HepG2 (cell line): ENCODE results near the gene SOX4. TPM values are rescaled to one million over a fixed set of nuclear protein-coding genes. Genes with fewer than 3 reads are reported as not detected.

Experiments used
- ATAC-seq: fragments of 200-7000 bp; cut with Tn5 transposase; 3 replicates; pipeline ENCODE4 v1.9.1; 2020; ENCODE audit warnings: mild to moderate bottlenecking, moderate library complexity
- BruUV-seq: library from RNA; stranded (reverse); fragments of 400-500 nt; replicated peaks from 2 replicates; lab custom pipeline; 2021; lab: Mats Ljungman, UMichigan
- CTCF ChIA-PET: fragments of 300-600 bp; formaldehyde crosslinking; extraction: SDS; loops from one replicate; lab custom pipeline; 2021; ENCODE audit warnings: low total read pairs, inconsistent platforms, low intra/inter-chr PET ratio; lab: Yijun Ruan, JAX
- POLR2A ChIA-PET: fragments of 350-600 bp; sonication (Branson Sonifier 250); formaldehyde crosslinking; loops from one replicate; lab custom pipeline; 2020; ENCODE audit warnings: antibody characterized with exemption, inconsistent platforms; lab: Yijun Ruan, JAX
- DNase-seq: peaks from one replicate; pipeline ENCODE4 v3.0.0-alpha.2; 2015; ENCODE audit warnings: low spot score
- FAIRE-seq: peaks from 3 replicates; lab custom pipeline; 2011; peaks lifted over from hg19 to GRCh38; lab: Jason Lieb, UNC
- H2AFZ ChIP-seq: one replicate; pipeline ENCODE4 v1.6.1; 2011; ENCODE audit warnings: low read length, inconsistent platforms
- H3K27ac ChIP-seq: fragments of 300-600 bp; 3 replicates; pipeline ENCODE4 v1.8.0; 2011; ENCODE audit warnings: mixed run types, mild to moderate bottlenecking, mixed read lengths, low read length, inconsistent platforms; ENCODE audit not compliant: insufficient read depth; ENCODE audit errors: extremely low read length
- H3K27me3 ChIP-seq, 2 experiments: fragments of 200-600 bp in 1 of 2; 2 replicates in 1 of 2; 3 replicates in 1 of 2; pipeline versions ENCODE4 v1.6.0 to v1.8.0; 2011; ENCODE audit warnings: low read length in 2 of 2, mild to moderate bottlenecking in 2 of 2, moderate library complexity in 2 of 2, inconsistent platforms in 1 of 2; ENCODE audit not compliant: insufficient read depth in 2 of 2, control insufficient read depth in 1 of 2
- H3K36me3 ChIP-seq, 2 experiments: fragments of 200-600 bp in 1 of 2; replicated peaks in 1 of 2; 2 replicates in 1 of 2; 3 replicates in 1 of 2; pipeline versions ENCODE4 v1.5.1 to v1.8.0; 2011; ENCODE audit warnings: low read length in 2 of 2, inconsistent platforms in 1 of 2; ENCODE audit not compliant: insufficient read depth in 2 of 2, control insufficient read depth in 1 of 2
- H3K4me1 ChIP-seq: 2 replicates; pipeline ENCODE4 v1.5.1; 2012; ENCODE audit warnings: low read length, inconsistent platforms; ENCODE audit not compliant: insufficient read depth
- H3K4me2 ChIP-seq: 2 replicates; pipeline ENCODE4 v1.6.0; 2011; ENCODE audit warnings: low read depth, low read length, inconsistent platforms
- H3K4me3 ChIP-seq, 3 experiments: fragments of 200-600 bp in 1 of 3; sonication (generic), shearing (Covaris generic) in 1 of 3; replicated peaks in 1 of 3; 2 replicates each; pipeline ENCODE4 v1.5.1; 2011 to 2016; ENCODE audit warnings: low read length in 3 of 3, inconsistent platforms in 2 of 3, low read depth in 2 of 3, mild to moderate bottlenecking in 2 of 3, control low read depth in 1 of 3, mixed read lengths in 1 of 3; ENCODE audit not compliant: insufficient read depth in 1 of 3
- H3K79me2 ChIP-seq: one replicate; pipeline ENCODE4 v1.6.1; 2011; ENCODE audit warnings: low read length, inconsistent platforms; ENCODE audit not compliant: insufficient read depth
- H3K9ac ChIP-seq: 2 replicates; pipeline ENCODE4 v1.6.0; 2011; ENCODE audit warnings: mild to moderate bottlenecking, low read depth, low read length, inconsistent platforms; ENCODE audit not compliant: insufficient read depth
- H3K9me3 ChIP-seq: 2 replicates; pipeline ENCODE4 v1.5.1; 2012; ENCODE audit warnings: mild to moderate bottlenecking, low read length
- H4K20me1 ChIP-seq: 2 replicates; pipeline ENCODE4 v1.6.0; 2011; ENCODE audit warnings: inconsistent platforms, mild to moderate bottlenecking, low read length, moderate library complexity; ENCODE audit not compliant: insufficient read depth
- ATF7-NPFF ChIP-seq: sonication (generic); formaldehyde crosslinking; IDR thresholded peaks from 2 replicates; pipeline ENCODE4 v1.8.1; 2023; ENCODE audit warnings: mild to moderate bottlenecking, low read depth, missing genetic modification reagents, moderate library complexity
- ETV5 ChIP-seq: IDR thresholded peaks from 2 replicates; pipeline ENCODE4 v1.6.1; 2018; ENCODE audit warnings: missing biosample characterization, missing genetic modification reagents, inconsistent platforms, borderline replicate concordance
- HOXD1 ChIP-seq: sonication (generic); formaldehyde crosslinking; IDR thresholded peaks from 2 replicates; pipeline ENCODE4 v1.5.0; 2020; ENCODE audit warnings: missing genetic modification reagents
- KDM4B ChIP-seq: sonication (generic); formaldehyde crosslinking; IDR thresholded peaks from 2 replicates; pipeline ENCODE4 v1.4.0; 2020; ENCODE audit warnings: missing genetic modification reagents
- NCOR1 ChIP-seq: fragments of 200-600 bp; sonication (generic); IDR thresholded peaks from 2 replicates; pipeline ENCODE4 v1.7.0; 2017; ENCODE audit warnings: antibody characterized with exemption, low read length, borderline replicate concordance
- RBM22 ChIP-seq: fragments of 200-400 bp; formaldehyde crosslinking; optimal IDR thresholded peaks from 2 replicates; pipeline ENCODE3; 2017; ENCODE audit warnings: mild to moderate bottlenecking, low read length, moderate library complexity
- ZBTB38 ChIP-seq: sonication (generic); formaldehyde crosslinking; IDR thresholded peaks from 2 replicates; pipeline ENCODE4 v1.5.1; 2020; ENCODE audit warnings: mild to moderate bottlenecking, missing genetic modification reagents
- ZFP36L1 ChIP-seq: sonication (generic); formaldehyde crosslinking; IDR thresholded peaks from 2 replicates; pipeline ENCODE4 v1.8.0; 2022; ENCODE audit warnings: mild to moderate bottlenecking, missing genetic modification reagents, moderate library complexity
- ZNF343 ChIP-seq: sonication (generic); formaldehyde crosslinking; IDR thresholded peaks from 2 replicates; pipeline ENCODE4 v1.4.0; 2020; ENCODE audit warnings: mild to moderate bottlenecking, missing genetic modification reagents
- ZNF432 ChIP-seq: sonication (generic); formaldehyde crosslinking; IDR thresholded peaks from 2 replicates; pipeline ENCODE4 v1.5.0; 2020; ENCODE audit warnings: missing genetic modification reagents, mild to moderate bottlenecking, borderline replicate concordance
- ZNF672 ChIP-seq: sonication (generic); formaldehyde crosslinking; IDR thresholded peaks from 2 replicates; pipeline ENCODE4 v1.8.1; 2022; ENCODE audit warnings: missing genetic modification reagents
- ZNF841 ChIP-seq: sonication (generic); formaldehyde crosslinking; IDR thresholded peaks from 2 replicates; pipeline ENCODE4 v1.8.1; 2023; ENCODE audit warnings: missing genetic modification reagents, borderline replicate concordance
- WGBS: methylation state at CpG from one replicate; pipeline ENCODE4 v1.1.6; 2017; ENCODE audit warnings: low lambda C conversion rate; 5-methylcytosine and 5-hydroxymethylcytosine counted together
- in situ Hi-C: cut with HindIII; loops from 2 replicates; pipeline ENCODE4 v1.10.0; 2017; ENCODE audit warnings: low pct_unique_long_range_greater_than_20kb; ENCODE audit not compliant: extremely low pct_ligation_motif_present
- intact Hi-C: fragments of 100-400 bp; cut with micrococcal nuclease; formaldehyde crosslinking; loops from one replicate; pipeline ENCODE4 v1.10.0; 2022; ENCODE audit not compliant: unreplicated experiment
- polyA plus RNA-seq, 8 experiments: library from polyadenylated mRNA; depleted of rRNA in 3 of 8; stranded (reverse) in 7 of 8; unstranded in 1 of 8; fragments of >200 nt; fragmentation: Illumina TruSeq in 4 of 8; extraction: Trizol in 4 of 8; gene quantifications; 2 replicates each; pipeline versions ENCODE4 v1.2.1 to v1.2.3, GENCODE V29; 2011 to 2016; ENCODE audit warnings: low read depth in 4 of 8, missing spikeins in 1 of 8, mixed read lengths in 1 of 8; ENCODE audit not compliant: insufficient read depth in 1 of 8
- total RNA-seq, 5 experiments: library from RNA; depleted of rRNA; stranded (reverse); fragments of >200 nt; fragmentation: Illumina TruSeq; extraction: Trizol; gene quantifications; 2 replicates each; pipeline ENCODE4 v1.2.3, GENCODE V29; 2016; ENCODE audit warnings: low read depth in 1 of 5
- TF ChIP-seq, protein P1 (sequence below): sonication (generic); formaldehyde crosslinking; IDR thresholded peaks from 2 replicates; pipeline ENCODE4 v1.9.0; 2021; ENCODE audit warnings: missing genetic modification reagents, mild to moderate bottlenecking, borderline replicate concordance
- TF ChIP-seq, protein P2 (sequence below): sonication (generic); formaldehyde crosslinking; IDR thresholded peaks from 2 replicates; pipeline ENCODE4 v1.4.0; 2020; ENCODE audit warnings: missing genetic modification reagents, borderline replicate concordance
- TF ChIP-seq, protein P3 (sequence below): sonication (generic); formaldehyde crosslinking; IDR thresholded peaks from 2 replicates; pipeline ENCODE4 v1.9.0; 2022; ENCODE audit warnings: missing genetic modification reagents, mild to moderate bottlenecking, borderline replicate concordance

Gene SOX4
- total and polyA plus RNA-seq, 2 of the 13 experiments (the other 11 are each of a cell fraction or from before 2014, with no cell fraction given): 2.6 to 3.4 TPM

DNA sequence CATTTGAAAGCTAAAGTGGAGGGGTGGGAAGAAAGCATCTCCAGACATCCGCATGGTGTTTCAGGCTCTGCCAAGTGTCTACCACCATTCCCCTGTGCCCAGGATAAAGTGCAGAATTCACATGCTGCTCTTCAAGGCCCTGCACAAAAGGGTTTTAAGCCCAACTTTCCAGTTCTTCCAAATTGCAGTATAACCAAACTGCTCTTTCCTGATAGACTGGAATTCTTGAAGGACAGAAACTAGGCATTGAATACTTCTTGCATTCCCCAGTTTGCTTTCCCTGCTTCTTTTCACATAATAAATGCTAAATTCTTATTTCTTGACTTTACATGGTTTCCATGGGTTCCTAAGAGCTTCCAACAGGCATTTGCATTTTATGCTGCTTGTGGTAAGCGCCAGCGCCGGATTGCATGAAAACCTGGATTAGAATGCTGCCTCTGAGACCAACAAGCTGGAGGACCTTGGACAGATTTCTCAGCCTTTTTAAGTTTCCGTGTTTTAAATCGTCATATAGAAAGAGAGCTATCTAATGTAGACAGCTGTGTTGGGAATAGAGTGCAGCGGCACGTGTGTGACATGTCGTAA lies 7.9 kb downstream of the SOX4 start:
- Histone ChIP-seq H3K27ac (no peak overlapping the region), H3K9me3 (no peaks in the 10 kb centered on the region), H3K27me3 (peaks cover 0 to 3% of the 10 kb centered on the region in 2 experiments; a peak in 3 of 5 replicates), H3K4me1 (peaks cover 14% of the 10 kb centered on the region), H3K36me3 (no peaks in the 10 kb centered on the region), H3K4me2 (no peak overlapping the region), H3K9ac (no peak overlapping the region), H4K20me1 (peaks cover 3% of the 10 kb centered on the region; the same call in 1 of the 2 replicates), H3K79me2 (no peaks in the 10 kb centered on the region), H2AFZ (no peak overlapping the region), H3K4me3 (no peak overlapping the region)
- FAIRE-seq: no peak
- no TSS peak for BruUV-seq
- DNase-seq: no peak
- ChIA-PET CTCF (no interaction called here), POLR2A (no interaction called here)
- intact Hi-C loops (no loop called here), in situ Hi-C loops (no loop called here)
- 84% methylated on average over 9 of the region's 9 CpGs for WGBS
- no peak for ATAC-seq
- TF ChIP-seq NCOR1 (no peak), HOXD1 (CRISPR knock-in tag) (no peak), ZNF672 (CRISPR knock-in tag) (no peak), ZNF343 (CRISPR knock-in tag) (no peak), KDM4B (CRISPR knock-in tag) (no peak), RBM22 (no peak), ZNF841 (CRISPR knock-in tag) (no peak), ETV5 (CRISPR knock-in tag) (no peak), ZFP36L1 (CRISPR knock-in tag) (no peak), ATF7-NPFF (CRISPR knock-in tag) (no peak), ZNF432 (CRISPR knock-in tag) (no peak), ZBTB38 (CRISPR knock-in tag) (no peak)
- TF ChIP-seq, protein P1, sequence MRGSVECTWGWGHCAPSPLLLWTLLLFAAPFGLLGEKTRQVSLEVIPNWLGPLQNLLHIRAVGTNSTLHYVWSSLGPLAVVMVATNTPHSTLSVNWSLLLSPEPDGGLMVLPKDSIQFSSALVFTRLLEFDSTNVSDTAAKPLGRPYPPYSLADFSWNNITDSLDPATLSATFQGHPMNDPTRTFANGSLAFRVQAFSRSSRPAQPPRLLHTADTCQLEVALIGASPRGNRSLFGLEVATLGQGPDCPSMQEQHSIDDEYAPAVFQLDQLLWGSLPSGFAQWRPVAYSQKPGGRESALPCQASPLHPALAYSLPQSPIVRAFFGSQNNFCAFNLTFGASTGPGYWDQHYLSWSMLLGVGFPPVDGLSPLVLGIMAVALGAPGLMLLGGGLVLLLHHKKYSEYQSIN (CRISPR knock-in tag): no peak
- TF ChIP-seq, protein P2, sequence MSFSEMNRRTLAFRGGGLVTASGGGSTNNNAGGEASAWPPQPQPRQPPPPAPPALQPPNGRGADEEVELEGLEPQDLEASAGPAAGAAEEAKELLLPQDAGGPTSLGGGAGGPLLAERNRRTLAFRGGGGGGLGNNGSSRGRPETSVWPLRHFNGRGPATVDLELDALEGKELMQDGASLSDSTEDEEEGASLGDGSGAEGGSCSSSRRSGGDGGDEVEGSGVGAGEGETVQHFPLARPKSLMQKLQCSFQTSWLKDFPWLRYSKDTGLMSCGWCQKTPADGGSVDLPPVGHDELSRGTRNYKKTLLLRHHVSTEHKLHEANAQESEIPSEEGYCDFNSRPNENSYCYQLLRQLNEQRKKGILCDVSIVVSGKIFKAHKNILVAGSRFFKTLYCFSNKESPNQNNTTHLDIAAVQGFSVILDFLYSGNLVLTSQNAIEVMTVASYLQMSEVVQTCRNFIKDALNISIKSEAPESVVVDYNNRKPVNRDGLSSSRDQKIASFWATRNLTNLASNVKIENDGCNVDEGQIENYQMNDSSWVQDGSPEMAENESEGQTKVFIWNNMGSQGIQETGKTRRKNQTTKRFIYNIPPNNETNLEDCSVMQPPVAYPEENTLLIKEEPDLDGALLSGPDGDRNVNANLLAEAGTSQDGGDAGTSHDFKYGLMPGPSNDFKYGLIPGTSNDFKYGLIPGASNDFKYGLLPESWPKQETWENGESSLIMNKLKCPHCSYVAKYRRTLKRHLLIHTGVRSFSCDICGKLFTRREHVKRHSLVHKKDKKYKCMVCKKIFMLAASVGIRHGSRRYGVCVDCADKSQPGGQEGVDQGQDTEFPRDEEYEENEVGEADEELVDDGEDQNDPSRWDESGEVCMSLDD (CRISPR knock-in tag): no peak
- TF ChIP-seq, protein P3, sequence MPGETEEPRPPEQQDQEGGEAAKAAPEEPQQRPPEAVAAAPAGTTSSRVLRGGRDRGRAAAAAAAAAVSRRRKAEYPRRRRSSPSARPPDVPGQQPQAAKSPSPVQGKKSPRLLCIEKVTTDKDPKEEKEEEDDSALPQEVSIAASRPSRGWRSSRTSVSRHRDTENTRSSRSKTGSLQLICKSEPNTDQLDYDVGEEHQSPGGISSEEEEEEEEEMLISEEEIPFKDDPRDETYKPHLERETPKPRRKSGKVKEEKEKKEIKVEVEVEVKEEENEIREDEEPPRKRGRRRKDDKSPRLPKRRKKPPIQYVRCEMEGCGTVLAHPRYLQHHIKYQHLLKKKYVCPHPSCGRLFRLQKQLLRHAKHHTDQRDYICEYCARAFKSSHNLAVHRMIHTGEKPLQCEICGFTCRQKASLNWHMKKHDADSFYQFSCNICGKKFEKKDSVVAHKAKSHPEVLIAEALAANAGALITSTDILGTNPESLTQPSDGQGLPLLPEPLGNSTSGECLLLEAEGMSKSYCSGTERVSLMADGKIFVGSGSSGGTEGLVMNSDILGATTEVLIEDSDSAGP (CRISPR knock-in tag): no peak
